Activated CD4-positive, CD25-positive, alpha-beta regulatory T cell treated with anti-CD3 and anti-CD28 coated beads, Interleukin-2, amount 50 U/mL, for 24 hours (primary cell): ENCODE measurements around the gene CTRB2.
"Not testable (repeated sequence)": the region's sequence is repeated elsewhere in the genome, so short reads cannot be mapped to it uniquely, and the experiment has no call there.

ENCODE experiments used
- ATAC-seq, 2 donors: fragments of 150-1000 bp; cut with Tn5 transposase; one replicate each; pipeline ENCODE4 v1.10.0; 2021; ENCODE audit warnings: mild to moderate bottlenecking in 1 of 2, moderate library complexity in 1 of 2

The CTRB2 gene

GRCh38 chr16:75225678-75226515 lies 18.9 kb upstream of the CTRB2 start:
- no peak for ATAC-seq

- ATAC-seq = no peak
Observed at GRCh38 chr16:75225092-75225491, 18.1 kb upstream of the CTRB2 start.

- ATAC-seq = no peak
Observed at GRCh38 chr16:75224306-75225082, 17.5 kb upstream of the CTRB2 start.

- not testable (repeated sequence) for ATAC-seq
Observed at GRCh38 chr16:75223129-75223528, 16.2 kb upstream of the CTRB2 start.

GRCh38 chr16:75222271-75222783 lies 15.4 kb upstream of the CTRB2 start:
- no peak for ATAC-seq

GRCh38 chr16:75219838-75220237 lies 12.9 kb upstream of the CTRB2 start:
- peak; percentile 81 to 92 for ATAC-seq

GRCh38 chr16:75219088-75219487 lies 12.1 kb upstream of the CTRB2 start:
- ATAC-seq = no peak

GRCh38 chr16:75218256-75219076 lies 11.5 kb upstream of the CTRB2 start, which contains the start of gene CTRB1:
TSS of gene CTRB1 (plus strand) at chr16:75218988. CDS start at chr16:75219008, 20 bp downstream.
- peak; percentile 42 to 46 for ATAC-seq

GRCh38 chr16:75217389-75217851 lies 10.5 kb upstream of the CTRB2 start:
- no peak for ATAC-seq

GRCh38 chr16:75216576-75216975 lies 9.6 kb upstream of the CTRB2 start:
- no peak for ATAC-seq

GRCh38 chr16:75216127-75216526 lies 9.2 kb upstream of the CTRB2 start:
- no peak for ATAC-seq

GRCh38 chr16:75211286-75211685 lies 4.3 kb upstream of the CTRB2 start:
- ATAC-seq = not testable (repeated sequence)

GRCh38 chr16:75209944-75210343 lies 3.0 kb upstream of the CTRB2 start:
- no peak for ATAC-seq

- not testable (repeated sequence) for ATAC-seq
Observed at GRCh38 chr16:75209514-75209913, 2.6 kb upstream of the CTRB2 start.

GRCh38 chr16:75208861-75209505 lies 2.0 kb upstream of the CTRB2 start:
- ATAC-seq = no peak

- no peak for ATAC-seq
Observed at GRCh38 chr16:75208242-75208825, 1.4 kb upstream of the CTRB2 start.

GRCh38 chr16:75207831-75208230 lies 870 bp upstream of the CTRB2 start:
- no peak for ATAC-seq

GRCh38 chr16:75205961-75206748 lies 806 bp downstream of the CTRB2 start:
- ATAC-seq = not testable (repeated sequence)

GRCh38 chr16:75205438-75205837 lies 1.5 kb downstream of the CTRB2 start:
- ATAC-seq = not testable (repeated sequence)

- ATAC-seq = not testable (repeated sequence)
Observed at GRCh38 chr16:75204905-75205304, 2.1 kb downstream of the CTRB2 start.

- no peak for ATAC-seq
Observed at GRCh38 chr16:75204410-75204758, 2.6 kb downstream of the CTRB2 start.
